CD4-positive, CD25-positive, alpha-beta regulatory T cell (primary cell): ENCODE measurements around the gene HRH4. TPM values are rescaled to one million over a fixed set of nuclear protein-coding genes. Genes with fewer than 3 reads are reported as not detected.
A peak's percentile ranks its signal among the peaks of the same experiment; 100 is the strongest.

Experiments used
- ATAC-seq, 2 donors: fragments of 150-1000 bp; cut with Tn5 transposase; one replicate each; pipeline ENCODE4 v1.10.0; 2021; ENCODE audit warnings: low read depth in 2 of 2, moderate number of reproducible peaks in 2 of 2, moderate library complexity in 1 of 2
- DNase-seq, 3 donors: peaks; one replicate each; pipeline versions ENCODE4 v3.0.0 to v3.0.0-alpha.2; 2012 to 2022; ENCODE audit warnings: mixed read lengths in 1 of 3
- H3K27ac ChIP-seq: one replicate; pipeline ENCODE4 v1.7.0; 2013; ENCODE audit warnings: mild to moderate bottlenecking, low read length; ENCODE audit not compliant: insufficient read depth, poor library complexity, severe bottlenecking
- H3K27me3 ChIP-seq: one replicate; pipeline ENCODE4 v1.7.0; 2013; ENCODE audit warnings: low read length; ENCODE audit not compliant: control insufficient read depth, insufficient read depth
- H3K36me3 ChIP-seq: one replicate; pipeline ENCODE4 v1.7.0; 2013; ENCODE audit warnings: mild to moderate bottlenecking, low read length, moderate library complexity; ENCODE audit not compliant: control insufficient read depth, insufficient read depth
- H3K4me1 ChIP-seq: 2 replicates; pipeline ENCODE4 v1.7.0; 2013; ENCODE audit warnings: mild to moderate bottlenecking, low read length; ENCODE audit not compliant: insufficient read depth, control insufficient read depth, poor library complexity, severe bottlenecking
- H3K4me3 ChIP-seq: one replicate; pipeline ENCODE4 v1.7.0; 2013; ENCODE audit warnings: low read depth, mild to moderate bottlenecking, low read length, moderate library complexity
- H3K9me3 ChIP-seq, 2 experiments: 1 replicate in 1 of 2; 2 replicates in 1 of 2; pipeline ENCODE4 v1.7.0; 2013; ENCODE audit warnings: low read length in 2 of 2, mild to moderate bottlenecking in 1 of 2, moderate library complexity in 1 of 2; ENCODE audit not compliant: control insufficient read depth in 2 of 2
- H3K27ac Mint-ChIP-seq, 3 donors: one replicate each; pipeline ENCODE4 v1.8.0; 2020 to 2022; ENCODE audit warnings: mild to moderate bottlenecking in 3 of 3, mixed read lengths in 3 of 3, moderate library complexity in 2 of 3
- H3K27me3 Mint-ChIP-seq: one replicate; pipeline ENCODE4 v1.8.0; 2022; ENCODE audit warnings: mild to moderate bottlenecking, mixed read lengths
- H3K36me3 Mint-ChIP-seq: one replicate; pipeline ENCODE4 v1.8.0; 2020; ENCODE audit warnings: mixed read lengths
- H3K4me1 Mint-ChIP-seq, 4 donors: one replicate each; pipeline ENCODE4 v1.8.0; 2020 to 2022; ENCODE audit warnings: mixed read lengths in 4 of 4, mild to moderate bottlenecking in 1 of 4
- H3K4me3 Mint-ChIP-seq, 4 donors: one replicate each; pipeline ENCODE4 v1.8.0; 2020 to 2022; ENCODE audit warnings: mild to moderate bottlenecking in 4 of 4, mixed read lengths in 4 of 4, moderate library complexity in 3 of 4
- H3K9me3 Mint-ChIP-seq, 7 donors: one replicate each; pipeline ENCODE4 v1.8.0; 2020 to 2022; ENCODE audit warnings: mixed read lengths in 7 of 7, mild to moderate bottlenecking in 3 of 7, moderate library complexity in 2 of 7
- polyA plus RNA-seq, 4 donors: library from polyadenylated mRNA; unstranded; fragments of 300-500 nt; fragmentation: Illumina TruSeq; gene quantifications; one replicate each; pipeline ENCODE4 v1.2.3, GENCODE V29; 2021
- total RNA-seq: library from RNA; stranded (reverse); gene quantifications from one replicate; pipeline ENCODE4 v1.2.3, GENCODE V29; 2022

The HRH4 gene
- total and polyA plus RNA-seq, 5 donors from 2014 or later: 0.18 to 1.5 (median 0.95) TPM

GRCh38 chr18:24465486-24465885, 5.0 kb downstream of the HRH4 start:
- Mint-ChIP-seq H3K9me3 (peaks cover 0 to 4% (median 0%) of the 10 kb centered on the region in 7 donors), H3K4me1 (peaks cover 0 to 16% (median 6%) of the 10 kb centered on the region in 4 donors), H3K4me3 (no peak overlapping the region), H3K27ac (no peak overlapping the region), H3K27me3 (peaks cover 7% of the 10 kb centered on the region), H3K36me3 (no peaks in the 10 kb centered on the region)
- Histone ChIP-seq H3K27me3 (no peaks in the 10 kb centered on the region), H3K4me3 (no peak overlapping the region), H3K27ac (no peak overlapping the region), H3K36me3 (no peaks in the 10 kb centered on the region), H3K4me1 (peaks cover 8% of the 10 kb centered on the region), H3K9me3 (no peaks in the 10 kb centered on the region)
- no peak for ATAC-seq
- DNase-seq: no peak

GRCh38 chr18:24466771-24467170, 6.3 kb downstream of the HRH4 start:
- H3K27me3 ChIP-seq: no peaks in the 10 kb centered on the region
- Mint-ChIP-seq H3K4me3 (no peak overlapping the region), H3K27me3 (peaks cover 13% of the 10 kb centered on the region), H3K9me3 (peaks cover 0 to 4% (median 0%) of the 10 kb centered on the region in 7 donors), H3K27ac (no peak overlapping the region), H3K4me1 (peaks cover 0 to 12% (median 3%) of the 10 kb centered on the region in 4 donors), H3K36me3 (no peaks in the 10 kb centered on the region)
- no peak for DNase-seq
- H3K4me1 ChIP-seq: peaks cover 5% of the 10 kb centered on the region
- H3K4me3 ChIP-seq: no peak overlapping the region
- ATAC-seq: no peak
- H3K36me3 ChIP-seq: no peaks in the 10 kb centered on the region
- no peaks in the 10 kb centered on the region for H3K9me3 ChIP-seq
- no peak overlapping the region for H3K27ac ChIP-seq

GRCh38 chr18:24470022-24470618, 9.7 kb downstream of the HRH4 start:
- DNase-seq: no peak
- Histone ChIP-seq H3K27me3 (no peaks in the 10 kb centered on the region), H3K36me3 (no peaks in the 10 kb centered on the region), H3K27ac (no peak overlapping the region), H3K4me3 (no peak overlapping the region), H3K9me3 (no peaks in the 10 kb centered on the region), H3K4me1 (no peaks in the 10 kb centered on the region)
- Mint-ChIP-seq H3K9me3 (peaks cover 0 to 4% (median 0%) of the 10 kb centered on the region in 7 donors), H3K36me3 (no peaks in the 10 kb centered on the region), H3K4me3 (peak overlapping the region in 1 of 4 donors; percentile 16), H3K27me3 (peaks cover 18% of the 10 kb centered on the region), H3K27ac (no peak overlapping the region), H3K4me1 (no peaks in the 10 kb centered on the region)
- no peak for ATAC-seq

- no peaks in the 10 kb centered on the region for H3K4me1 Mint-ChIP-seq
- no peak overlapping the region for H3K27ac Mint-ChIP-seq
- H3K36me3 Mint-ChIP-seq: no peaks in the 10 kb centered on the region
- Histone ChIP-seq H3K36me3 (no peaks in the 10 kb centered on the region), H3K9me3 (no peaks in the 10 kb centered on the region), H3K27me3 (no peaks in the 10 kb centered on the region), H3K4me1 (no peaks in the 10 kb centered on the region), H3K4me3 (no peak overlapping the region), H3K27ac (no peak overlapping the region)
- peaks cover 0 to 4% (median 0%) of the 10 kb centered on the region in 7 donors for H3K9me3 Mint-ChIP-seq
- ATAC-seq (no peak), DNase-seq (no peak)
- H3K4me3 Mint-ChIP-seq: no peak overlapping the region
- H3K27me3 Mint-ChIP-seq: peaks cover 14% of the 10 kb centered on the region
These were observed 10.4 kb downstream of the HRH4 start for GRCh38 chr18:24470805-24471204.

- H3K4me3 ChIP-seq: no peak overlapping the region
- Mint-ChIP-seq H3K27me3 (peaks cover 24% of the 10 kb centered on the region), H3K36me3 (no peaks in the 10 kb centered on the region), H3K4me3 (no peak overlapping the region), H3K9me3 (peaks cover 0 to 1% (median 0%) of the 10 kb centered on the region in 7 donors), H3K4me1 (no peaks in the 10 kb centered on the region), H3K27ac (peak overlapping the region in 1 of 3 donors; percentile 59)
- DNase-seq (no peak), ATAC-seq (no peak)
- no peaks in the 10 kb centered on the region for H3K4me1 ChIP-seq
- peaks cover 3% of the 10 kb centered on the region for H3K27me3 ChIP-seq
- no peaks in the 10 kb centered on the region for H3K9me3 ChIP-seq
- no peak overlapping the region for H3K27ac ChIP-seq
- H3K36me3 ChIP-seq: no peaks in the 10 kb centered on the region
These were observed 12.2 kb downstream of the HRH4 start for GRCh38 chr18:24472591-24472990.

- Histone ChIP-seq H3K4me3 (no peak overlapping the region), H3K9me3 (no peaks in the 10 kb centered on the region), H3K27me3 (peaks cover 3% of the 10 kb centered on the region), H3K4me1 (no peaks in the 10 kb centered on the region), H3K27ac (no peak overlapping the region), H3K36me3 (no peaks in the 10 kb centered on the region)
- DNase-seq: no peak
- H3K27ac Mint-ChIP-seq: no peak overlapping the region
- no peak overlapping the region for H3K4me3 Mint-ChIP-seq
- H3K27me3 Mint-ChIP-seq: peaks cover 29% of the 10 kb centered on the region
- H3K4me1 Mint-ChIP-seq: no peaks in the 10 kb centered on the region
- H3K36me3 Mint-ChIP-seq: no peaks in the 10 kb centered on the region
- peaks cover 0 to 1% (median 0%) of the 10 kb centered on the region in 7 donors for H3K9me3 Mint-ChIP-seq
- ATAC-seq: no peak
These were observed 14.0 kb downstream of the HRH4 start for GRCh38 chr18:24474406-24474805.

- H3K4me3 Mint-ChIP-seq: no peak overlapping the region
- no peak overlapping the region for H3K27ac Mint-ChIP-seq
- H3K36me3 ChIP-seq: no peaks in the 10 kb centered on the region
- H3K4me3 ChIP-seq: no peak overlapping the region
- H3K9me3 Mint-ChIP-seq: peaks cover 0 to 2% (median under 1%) of the 10 kb centered on the region in 7 donors
- peaks cover 5% of the 10 kb centered on the region for H3K27me3 ChIP-seq
- H3K4me1 Mint-ChIP-seq: no peaks in the 10 kb centered on the region
- ATAC-seq (no peak), DNase-seq (no peak)
- peaks cover 0 to 3% of the 10 kb centered on the region in 2 experiments for H3K9me3 ChIP-seq
- no peaks in the 10 kb centered on the region for H3K36me3 Mint-ChIP-seq
- peaks cover 24% of the 10 kb centered on the region for H3K27me3 Mint-ChIP-seq
- H3K27ac ChIP-seq: no peak overlapping the region
- no peaks in the 10 kb centered on the region for H3K4me1 ChIP-seq
These were observed 15.6 kb downstream of the HRH4 start for GRCh38 chr18:24475926-24476589.

- no peak for ATAC-seq
- peaks cover 0 to 3% of the 10 kb centered on the region in 2 experiments for H3K9me3 ChIP-seq
These were observed 18.9 kb downstream of the HRH4 start for GRCh38 chr18:24479371-24479770.

More at GRCh38 chr18:24479371-24479770, 18.9 kb downstream of the HRH4 start:
- Mint-ChIP-seq H3K36me3 (no peaks in the 10 kb centered on the region), H3K27ac (no peak overlapping the region), H3K27me3 (peaks cover 24% of the 10 kb centered on the region), H3K4me3 (no peak overlapping the region), H3K9me3 (peaks cover 0 to 4% (median 2%) of the 10 kb centered on the region in 7 donors), H3K4me1 (no peaks in the 10 kb centered on the region)
- Histone ChIP-seq H3K27me3 (peaks cover 5% of the 10 kb centered on the region), H3K4me1 (no peaks in the 10 kb centered on the region), H3K4me3 (no peak overlapping the region), H3K27ac (no peak overlapping the region), H3K36me3 (no peaks in the 10 kb centered on the region)
- DNase-seq: no peak
